Prostate gland (tissue), 2 donors: Measurements from ENCODE around the gene AFDN. TPM values are rescaled to one million over a fixed set of nuclear protein-coding genes. Genes with fewer than 3 reads are reported as not detected.

Source experiments
- DNase-seq: peaks from one replicate; pipeline ENCODE4 v3.0.0-alpha.2; 2019; ENCODE audit warnings: low spot score
- H3K27ac ChIP-seq, 2 donors: fragments of 200-600 bp; sonication (generic); 2 replicates each; pipeline ENCODE4 v1.5.1; 2017 to 2019
- H3K27me3 ChIP-seq: fragments of 200-600 bp; sonication (generic); replicated peaks from 2 replicates; pipeline ENCODE4 v1.5.1; 2019; ENCODE audit not compliant: insufficient read depth
- H3K36me3 ChIP-seq, 2 donors: fragments of 200-600 bp; sonication (generic); 1 replicate in 1 of 2; 2 replicates in 1 of 2; pipeline versions ENCODE4 v1.5.1 to v1.8.1; 2017 to 2019
- H3K4me1 ChIP-seq: fragments of 200-600 bp; sonication (generic); replicated peaks from 2 replicates; pipeline ENCODE4 v1.5.1; 2019
- H3K4me3 ChIP-seq, 2 donors: fragments of 200-600 bp; sonication (generic); 2 replicates each; pipeline ENCODE4 v1.5.1; 2017 to 2019
- H3K9me3 ChIP-seq: fragments of 200-600 bp; sonication (generic); 2 replicates; pipeline ENCODE4 v1.5.1; 2017
- POLR2A ChIP-seq: fragments of 450-650 bp; IDR thresholded peaks from one replicate; pipeline ENCODE4 v1.6.1; 2016; ENCODE audit warnings: antibody characterized with exemption, mild to moderate bottlenecking
- POLR2AphosphoS5 ChIP-seq: sonication (generic); formaldehyde crosslinking; IDR thresholded peaks from one replicate; pipeline ENCODE4 v1.6.1; 2017; ENCODE audit warnings: antibody characterized with exemption
- WGBS: methylation state at CpG from one replicate; pipeline ENCODE4 v1.1.5; 2018; 5-methylcytosine and 5-hydroxymethylcytosine counted together
- intact Hi-C: fragments of 100-400 bp; cut with DNase I; formaldehyde crosslinking; loops from one replicate; pipeline ENCODE4 v1.14.2; 2022
- total RNA-seq, 2 donors: library from RNA; depleted of rRNA; stranded (reverse); fragments of >200 nt; gene quantifications; one replicate each; pipeline ENCODE4 v1.1.0, GENCODE V29; 2016
- TF ChIP-seq, protein P1 (sequence below), 4 experiments: fragments of 200-600 bp in 2 of 4; fragments of 450-650 bp in 2 of 4; sonication (generic) in 2 of 4; IDR thresholded peaks; 1 replicate in 3 of 4; 2 replicates in 1 of 4; pipeline ENCODE4 v1.5.1; 2016 to 2019; ENCODE audit warnings: antibody characterized with exemption in 4 of 4, mild to moderate bottlenecking in 2 of 4, moderate library complexity in 2 of 4

Gene AFDN
- total RNA-seq, 2 donors from 2014 or later: 171 to 204 TPM

GRCh38 chr6:167855825-167856425 lies 29.2 kb downstream of the AFDN start:
- no peaks in the 10 kb centered on the region for H3K4me1 ChIP-seq
- no peaks in the 10 kb centered on the region for H3K27me3 ChIP-seq
- TF ChIP-seq POLR2A: no peak
- TF ChIP-seq POLR2AphosphoS5: no peak
- TF ChIP-seq, protein P1, sequence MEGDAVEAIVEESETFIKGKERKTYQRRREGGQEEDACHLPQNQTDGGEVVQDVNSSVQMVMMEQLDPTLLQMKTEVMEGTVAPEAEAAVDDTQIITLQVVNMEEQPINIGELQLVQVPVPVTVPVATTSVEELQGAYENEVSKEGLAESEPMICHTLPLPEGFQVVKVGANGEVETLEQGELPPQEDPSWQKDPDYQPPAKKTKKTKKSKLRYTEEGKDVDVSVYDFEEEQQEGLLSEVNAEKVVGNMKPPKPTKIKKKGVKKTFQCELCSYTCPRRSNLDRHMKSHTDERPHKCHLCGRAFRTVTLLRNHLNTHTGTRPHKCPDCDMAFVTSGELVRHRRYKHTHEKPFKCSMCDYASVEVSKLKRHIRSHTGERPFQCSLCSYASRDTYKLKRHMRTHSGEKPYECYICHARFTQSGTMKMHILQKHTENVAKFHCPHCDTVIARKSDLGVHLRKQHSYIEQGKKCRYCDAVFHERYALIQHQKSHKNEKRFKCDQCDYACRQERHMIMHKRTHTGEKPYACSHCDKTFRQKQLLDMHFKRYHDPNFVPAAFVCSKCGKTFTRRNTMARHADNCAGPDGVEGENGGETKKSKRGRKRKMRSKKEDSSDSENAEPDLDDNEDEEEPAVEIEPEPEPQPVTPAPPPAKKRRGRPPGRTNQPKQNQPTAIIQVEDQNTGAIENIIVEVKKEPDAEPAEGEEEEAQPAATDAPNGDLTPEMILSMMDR (IDR thresholded peaks at IDR 0.05): no peak
- no peak for DNase-seq
- intact Hi-C loops: no loop called here
- H3K9me3 ChIP-seq: no peaks in the 10 kb centered on the region
- no peak overlapping the region for H3K27ac ChIP-seq
- H3K36me3 ChIP-seq: no peaks in the 10 kb centered on the region
- H3K4me3 ChIP-seq: no peak overlapping the region
- WGBS: 82% methylated on average over 6 of the region's 6 CpGs

- Histone ChIP-seq H3K27me3 (no peaks in the 10 kb centered on the region), H3K4me1 (no peaks in the 10 kb centered on the region), H3K9me3 (no peaks in the 10 kb centered on the region), H3K36me3 (no peaks in the 10 kb centered on the region), H3K4me3 (no peak overlapping the region), H3K27ac (no peak overlapping the region)
- DNase-seq: no peak
- intact Hi-C loops: no loop called here
- TF ChIP-seq, protein P1 (IDR thresholded peaks at IDR 0.05): no peak
- no peak for TF ChIP-seq POLR2AphosphoS5
- TF ChIP-seq POLR2A: no peak
- WGBS: 97% methylated on average over 1 of the region's 1 CpG
These were observed 29.8 kb downstream of the AFDN start for GRCh38 chr6:167856474-167856873.

- no peak for DNase-seq
- Histone ChIP-seq H3K4me3 (no peak overlapping the region), H3K9me3 (no peaks in the 10 kb centered on the region), H3K27ac (no peak overlapping the region), H3K4me1 (no peaks in the 10 kb centered on the region), H3K36me3 (no peaks in the 10 kb centered on the region), H3K27me3 (no peaks in the 10 kb centered on the region)
- intact Hi-C loops: no loop called here
- 75% methylated on average over 5 of the region's 5 CpGs for WGBS
- no peak for TF ChIP-seq POLR2AphosphoS5
- TF ChIP-seq POLR2A: no peak
- TF ChIP-seq, protein P1 (IDR thresholded peaks at IDR 0.05): no peak
These were observed 30.4 kb downstream of the AFDN start for GRCh38 chr6:167856999-167857660.

DNA sequence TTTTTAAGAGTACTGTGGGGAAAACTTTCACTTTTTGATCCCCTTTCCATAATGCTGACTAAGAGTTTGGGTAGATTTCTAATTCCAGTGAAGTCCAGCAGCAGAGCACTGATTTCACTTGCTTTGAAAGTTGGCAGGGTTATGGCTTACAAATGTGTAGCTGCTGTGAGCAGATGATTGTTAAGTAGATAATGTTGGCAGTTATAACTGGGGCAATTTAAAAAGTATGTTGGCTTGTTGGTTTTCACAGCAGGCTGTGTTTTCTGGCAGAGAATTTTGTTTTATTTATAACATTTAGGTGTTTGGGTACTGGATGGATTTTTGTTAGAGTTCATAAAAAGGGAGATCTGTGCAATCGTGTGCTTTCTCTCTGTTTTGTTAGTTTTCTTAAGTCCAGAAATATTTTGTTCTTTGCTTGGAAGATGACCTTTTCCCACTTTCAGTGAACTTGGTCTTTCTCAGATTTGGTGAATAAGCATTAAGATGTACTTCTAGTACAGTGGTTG lies 31.4 kb downstream of the AFDN start:
- TF ChIP-seq POLR2A (no peak), POLR2AphosphoS5 (peak; percentile 25)
- no peaks in the 10 kb centered on the region for H3K4me1 ChIP-seq
- no peak for DNase-seq
- no peaks in the 10 kb centered on the region for H3K36me3 ChIP-seq
- no peak overlapping the region for H3K4me3 ChIP-seq
- intact Hi-C loops: no loop called here
- H3K9me3 ChIP-seq: no peaks in the 10 kb centered on the region
- 17% methylated on average over 1 of the region's 1 CpG for WGBS
- H3K27me3 ChIP-seq: no peaks in the 10 kb centered on the region
- no peak overlapping the region for H3K27ac ChIP-seq

DNA sequence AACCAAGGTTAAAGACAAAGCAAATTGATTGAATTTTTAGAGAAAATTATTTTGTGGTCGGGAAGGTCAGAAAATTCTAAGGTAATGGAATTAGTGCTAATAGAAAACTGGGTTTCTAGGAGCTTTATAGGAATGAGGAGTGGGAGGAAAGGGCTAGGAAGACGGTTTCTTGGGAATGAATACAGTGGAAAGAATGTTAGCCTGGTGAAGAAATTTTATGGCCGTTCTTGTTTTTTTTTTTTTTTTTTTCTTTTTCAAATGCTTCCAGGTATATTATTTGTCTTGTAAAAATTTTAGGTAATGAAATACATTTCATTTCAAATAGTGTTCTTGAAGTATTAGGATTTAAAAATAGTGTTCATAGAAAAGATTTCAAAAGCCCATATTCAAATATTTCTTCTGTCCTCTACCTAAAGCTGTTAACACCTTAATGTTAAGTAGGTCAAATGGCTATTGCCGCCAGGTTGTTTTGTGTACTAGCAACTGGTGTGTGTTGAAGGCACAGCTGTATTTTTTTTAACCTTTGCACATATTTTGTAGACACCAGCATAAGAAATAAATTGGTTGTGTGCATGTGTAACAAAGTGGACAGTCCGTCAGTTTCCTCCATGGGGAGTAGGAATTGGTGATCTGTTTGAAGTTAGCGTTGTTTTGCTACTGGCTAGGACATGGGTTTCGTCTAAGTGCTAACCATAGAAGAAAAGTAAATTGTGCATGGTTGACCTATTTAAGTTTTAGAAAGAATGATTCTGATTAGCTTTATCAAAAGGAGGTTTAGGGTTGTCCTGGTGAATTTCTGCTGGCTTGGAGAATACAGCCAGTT lies 32.3 kb downstream of the AFDN start:
- intact Hi-C loops: no loop called here
- TF ChIP-seq, protein P1 (IDR thresholded peaks at IDR 0.05): no peak
- no peak for TF ChIP-seq POLR2AphosphoS5
- TF ChIP-seq POLR2A: no peak
- H3K36me3 ChIP-seq: no peaks in the 10 kb centered on the region

More for the DNA sequence above, 32.3 kb downstream of the AFDN start:
- 65% methylated on average over 7 of the region's 7 CpGs for WGBS
- H3K4me1 ChIP-seq: no peaks in the 10 kb centered on the region
- H3K9me3 ChIP-seq: no peaks in the 10 kb centered on the region
- DNase-seq: no peak
- no peak overlapping the region for H3K4me3 ChIP-seq
- H3K27ac ChIP-seq: no peak overlapping the region
- H3K27me3 ChIP-seq: no peaks in the 10 kb centered on the region
